HepG2 (cell line): Measurements from ENCODE around the gene RRM2. TPM values are rescaled to one million over a fixed set of nuclear protein-coding genes. Genes with fewer than 3 reads are reported as not detected.

Experiments used
- ATAC-seq: fragments of 200-7000 bp; cut with Tn5 transposase; 3 replicates; pipeline ENCODE4 v1.9.1; 2020; ENCODE audit warnings: mild to moderate bottlenecking, moderate library complexity
- BruUV-seq: library from RNA; stranded (reverse); fragments of 400-500 nt; replicated peaks from 2 replicates; lab custom pipeline; 2021; lab: Mats Ljungman, UMichigan
- CTCF ChIA-PET: fragments of 300-600 bp; formaldehyde crosslinking; extraction: SDS; loops from one replicate; lab custom pipeline; 2021; ENCODE audit warnings: low total read pairs, inconsistent platforms, low intra/inter-chr PET ratio; lab: Yijun Ruan, JAX
- POLR2A ChIA-PET: fragments of 350-600 bp; sonication (Branson Sonifier 250); formaldehyde crosslinking; loops from one replicate; lab custom pipeline; 2020; ENCODE audit warnings: antibody characterized with exemption, inconsistent platforms; lab: Yijun Ruan, JAX
- DNase-seq: peaks from one replicate; pipeline ENCODE4 v3.0.0-alpha.2; 2015; ENCODE audit warnings: low spot score
- FAIRE-seq: peaks from 3 replicates; lab custom pipeline; 2011; peaks lifted over from hg19 to GRCh38; lab: Jason Lieb, UNC
- H2AFZ ChIP-seq: one replicate; pipeline ENCODE4 v1.6.1; 2011; ENCODE audit warnings: low read length, inconsistent platforms
- H3K27ac ChIP-seq: fragments of 300-600 bp; 3 replicates; pipeline ENCODE4 v1.8.0; 2011; ENCODE audit warnings: mixed run types, mild to moderate bottlenecking, mixed read lengths, low read length, inconsistent platforms; ENCODE audit not compliant: insufficient read depth; ENCODE audit errors: extremely low read length
- H3K27me3 ChIP-seq, 2 experiments: fragments of 200-600 bp in 1 of 2; 2 replicates in 1 of 2; 3 replicates in 1 of 2; pipeline versions ENCODE4 v1.6.0 to v1.8.0; 2011; ENCODE audit warnings: low read length in 2 of 2, mild to moderate bottlenecking in 2 of 2, moderate library complexity in 2 of 2, inconsistent platforms in 1 of 2; ENCODE audit not compliant: insufficient read depth in 2 of 2, control insufficient read depth in 1 of 2
- H3K36me3 ChIP-seq, 2 experiments: fragments of 200-600 bp in 1 of 2; replicated peaks in 1 of 2; 2 replicates in 1 of 2; 3 replicates in 1 of 2; pipeline versions ENCODE4 v1.5.1 to v1.8.0; 2011; ENCODE audit warnings: low read length in 2 of 2, inconsistent platforms in 1 of 2; ENCODE audit not compliant: insufficient read depth in 2 of 2, control insufficient read depth in 1 of 2
- H3K4me1 ChIP-seq: 2 replicates; pipeline ENCODE4 v1.5.1; 2012; ENCODE audit warnings: low read length, inconsistent platforms; ENCODE audit not compliant: insufficient read depth
- H3K4me2 ChIP-seq: 2 replicates; pipeline ENCODE4 v1.6.0; 2011; ENCODE audit warnings: low read depth, low read length, inconsistent platforms
- H3K4me3 ChIP-seq, 3 experiments: fragments of 200-600 bp in 1 of 3; sonication (generic), shearing (Covaris generic) in 1 of 3; replicated peaks in 1 of 3; 2 replicates each; pipeline ENCODE4 v1.5.1; 2011 to 2016; ENCODE audit warnings: low read length in 3 of 3, inconsistent platforms in 2 of 3, low read depth in 2 of 3, mild to moderate bottlenecking in 2 of 3, control low read depth in 1 of 3, mixed read lengths in 1 of 3; ENCODE audit not compliant: insufficient read depth in 1 of 3
- H3K79me2 ChIP-seq: one replicate; pipeline ENCODE4 v1.6.1; 2011; ENCODE audit warnings: low read length, inconsistent platforms; ENCODE audit not compliant: insufficient read depth
- H3K9ac ChIP-seq: 2 replicates; pipeline ENCODE4 v1.6.0; 2011; ENCODE audit warnings: mild to moderate bottlenecking, low read depth, low read length, inconsistent platforms; ENCODE audit not compliant: insufficient read depth
- H3K9me3 ChIP-seq: 2 replicates; pipeline ENCODE4 v1.5.1; 2012; ENCODE audit warnings: mild to moderate bottlenecking, low read length
- H4K20me1 ChIP-seq: 2 replicates; pipeline ENCODE4 v1.6.0; 2011; ENCODE audit warnings: inconsistent platforms, mild to moderate bottlenecking, low read length, moderate library complexity; ENCODE audit not compliant: insufficient read depth
- CHD2 ChIP-seq: IDR thresholded peaks from 2 replicates; pipeline ENCODE4 v1.6.1; 2011; ENCODE audit warnings: low read depth, low read length, improper control_type of control experiment
- DNMT1 ChIP-seq: sonication (generic); formaldehyde crosslinking; IDR thresholded peaks from 2 replicates; pipeline ENCODE4 v1.5.1; 2020; ENCODE audit warnings: mild to moderate bottlenecking, missing genetic modification reagents
- GZF1 ChIP-seq: sonication (generic); formaldehyde crosslinking; IDR thresholded peaks from 2 replicates; pipeline ENCODE4 v1.5.1; 2020; ENCODE audit warnings: mild to moderate bottlenecking, missing genetic modification reagents
- HNF4A ChIP-seq: sonication (generic); formaldehyde crosslinking; IDR thresholded peaks from 2 replicates; pipeline ENCODE4 v1.4.0; 2020; ENCODE audit warnings: missing genetic modification reagents
- HNRNPLL ChIP-seq: fragments of 200-400 bp; formaldehyde crosslinking; IDR thresholded peaks from 2 replicates; pipeline ENCODE4 v1.6.1; 2017; ENCODE audit warnings: mild to moderate bottlenecking, low read depth, low read length; ENCODE audit not compliant: poor library complexity, severe bottlenecking
- LCORL ChIP-seq, 2 experiments: fragments of 450-650 bp in 1 of 2; sonication (generic) in 1 of 2; formaldehyde crosslinking in 1 of 2; IDR thresholded peaks; 2 replicates each; pipeline versions ENCODE4 v1.5.0 to v1.6.1; 2017 to 2020; ENCODE audit warnings: antibody characterized with exemption in 1 of 2, missing genetic modification reagents in 1 of 2
- MAZ ChIP-seq, 2 experiments: sonication (generic) in 1 of 2; formaldehyde crosslinking in 1 of 2; IDR thresholded peaks; 2 replicates each; pipeline versions ENCODE4 v1.5.0 to v1.6.1; 2012 to 2020; ENCODE audit warnings: low read depth in 2 of 2, mild to moderate bottlenecking in 2 of 2, borderline replicate concordance in 1 of 2, improper control_type of control experiment in 1 of 2, low read length in 1 of 2, missing genetic modification reagents in 1 of 2, moderate library complexity in 1 of 2
- MYNN ChIP-seq: sonication (generic); formaldehyde crosslinking; IDR thresholded peaks from 2 replicates; pipeline ENCODE4 v1.4.0; 2020; ENCODE audit warnings: mild to moderate bottlenecking, low read depth, missing genetic modification reagents
- NR2F6 ChIP-seq, 2 experiments: IDR thresholded peaks; 2 replicates each; pipeline ENCODE4 v1.6.1; 2016; ENCODE audit warnings: antibody characterized with exemption in 1 of 2, mild to moderate bottlenecking in 1 of 2
- PHF8 ChIP-seq: sonication (generic); formaldehyde crosslinking; IDR thresholded peaks from 2 replicates; pipeline ENCODE4 v1.5.0; 2020; ENCODE audit warnings: missing genetic modification reagents
- SRF ChIP-seq: IDR thresholded peaks from 2 replicates; pipeline ENCODE4 v1.6.1; 2011; ENCODE audit warnings: mild to moderate bottlenecking, low read depth, low read length, moderate library complexity
- YEATS2 ChIP-seq: sonication (generic); formaldehyde crosslinking; IDR thresholded peaks from 2 replicates; pipeline ENCODE4 v1.4.0; 2020; ENCODE audit warnings: missing genetic modification reagents, borderline replicate concordance
- ZFP90 ChIP-seq: sonication (generic); formaldehyde crosslinking; IDR thresholded peaks from 2 replicates; pipeline ENCODE4 v1.8.0; 2022; ENCODE audit warnings: missing genetic modification reagents, mild to moderate bottlenecking, inconsistent platforms, borderline replicate concordance
- ZNF496 ChIP-seq: sonication (generic); formaldehyde crosslinking; IDR thresholded peaks from 2 replicates; pipeline ENCODE4 v1.8.1; 2023; ENCODE audit warnings: mild to moderate bottlenecking, moderate library complexity, missing genetic modification reagents; ENCODE audit not compliant: insufficient replicate concordance
- WGBS: methylation state at CpG from one replicate; pipeline ENCODE4 v1.1.6; 2017; ENCODE audit warnings: low lambda C conversion rate; 5-methylcytosine and 5-hydroxymethylcytosine counted together
- in situ Hi-C: cut with HindIII; loops from 2 replicates; pipeline ENCODE4 v1.10.0; 2017; ENCODE audit warnings: low pct_unique_long_range_greater_than_20kb; ENCODE audit not compliant: extremely low pct_ligation_motif_present
- intact Hi-C: fragments of 100-400 bp; cut with micrococcal nuclease; formaldehyde crosslinking; loops from one replicate; pipeline ENCODE4 v1.10.0; 2022; ENCODE audit not compliant: unreplicated experiment
- polyA plus RNA-seq, 8 experiments: library from polyadenylated mRNA; depleted of rRNA in 3 of 8; stranded (reverse) in 7 of 8; unstranded in 1 of 8; fragments of >200 nt; fragmentation: Illumina TruSeq in 4 of 8; extraction: Trizol in 4 of 8; gene quantifications; 2 replicates each; pipeline versions ENCODE4 v1.2.1 to v1.2.3, GENCODE V29; 2011 to 2016; ENCODE audit warnings: low read depth in 4 of 8, missing spikeins in 1 of 8, mixed read lengths in 1 of 8; ENCODE audit not compliant: insufficient read depth in 1 of 8
- total RNA-seq, 5 experiments: library from RNA; depleted of rRNA; stranded (reverse); fragments of >200 nt; fragmentation: Illumina TruSeq; extraction: Trizol; gene quantifications; 2 replicates each; pipeline ENCODE4 v1.2.3, GENCODE V29; 2016; ENCODE audit warnings: low read depth in 1 of 5
- TF ChIP-seq, protein P1 (sequence below): IDR thresholded peaks from 2 replicates; pipeline ENCODE4 v1.6.1; 2016; ENCODE audit warnings: low read depth, borderline replicate concordance

Gene RRM2
- total and polyA plus RNA-seq, 2 of the 13 experiments (the other 11 are each of a cell fraction or from before 2014, with no cell fraction given): 31.3 to 150 TPM

DNA sequence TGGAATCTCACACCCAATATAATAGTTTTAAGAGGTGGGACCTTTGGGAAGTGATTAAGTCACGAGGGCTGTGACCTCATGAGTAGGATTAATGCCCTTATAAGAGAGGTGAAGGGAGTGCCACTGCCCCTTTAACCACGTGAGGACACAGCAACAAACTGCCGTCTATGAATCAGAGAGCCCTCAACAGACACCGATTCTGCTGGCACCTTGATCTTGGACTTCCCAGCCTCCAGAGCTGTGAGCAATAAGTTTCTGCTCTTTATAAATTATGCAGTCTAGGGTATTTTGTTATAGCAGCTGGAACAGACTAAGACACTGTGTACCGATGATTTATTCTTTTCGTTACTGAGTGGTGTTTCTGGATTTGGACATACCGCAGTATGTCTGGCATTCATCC, 56.2 kb downstream of the RRM2 start (continued):
- TF ChIP-seq LCORL (IDR thresholded peaks at IDR 0.05): no peak
- TF ChIP-seq LCORL (CRISPR knock-in tag; IDR thresholded peaks at IDR 0.05): no peak
- TF ChIP-seq NR2F6 (IDR thresholded peaks at IDR 0.05): no peak
- no peak for TF ChIP-seq NR2F6 (CRISPR knock-in tag; IDR thresholded peaks at IDR 0.05)
- TF ChIP-seq, protein P1, sequence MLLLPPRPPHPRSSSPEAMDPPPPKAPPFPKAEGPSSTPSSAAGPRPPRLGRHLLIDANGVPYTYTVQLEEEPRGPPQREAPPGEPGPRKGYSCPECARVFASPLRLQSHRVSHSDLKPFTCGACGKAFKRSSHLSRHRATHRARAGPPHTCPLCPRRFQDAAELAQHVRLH (CRISPR knock-in tag): no peak

DNA sequence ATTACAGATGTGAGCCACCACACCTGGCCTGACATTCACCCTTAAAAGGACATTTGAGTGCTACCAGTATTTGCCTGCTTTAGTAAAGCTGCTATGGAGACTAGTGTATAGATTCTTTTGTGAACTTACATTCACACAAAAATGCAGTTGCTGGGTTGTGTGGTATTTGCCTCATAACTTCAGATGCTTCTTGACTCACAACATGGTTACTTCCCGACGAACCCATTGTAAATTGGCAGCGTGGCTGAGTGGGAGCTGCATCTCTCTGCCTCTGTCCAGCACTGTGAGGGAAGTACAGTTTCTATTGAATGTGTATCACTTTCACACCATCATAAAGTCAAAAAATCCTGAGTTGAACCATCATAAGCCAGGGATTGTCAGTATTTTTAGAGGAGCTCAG, 56.9 kb downstream of the RRM2 start:
- ATAC-seq: no peak
- no peaks in the 10 kb centered on the region for H3K4me1 ChIP-seq
- no TSS peak for BruUV-seq
- intact Hi-C loops: no loop called here
- H3K27me3 ChIP-seq: no peaks in the 10 kb centered on the region
- POLR2A ChIA-PET: no interaction called here
- no peak overlapping the region for H2AFZ ChIP-seq
- no peak overlapping the region for H3K4me2 ChIP-seq
- in situ Hi-C loops: no loop called here
- no peak for FAIRE-seq
- H3K9me3 ChIP-seq: no peaks in the 10 kb centered on the region
- no peaks in the 10 kb centered on the region for H3K79me2 ChIP-seq
- H3K36me3 ChIP-seq: peaks cover 2 to 9% of the 10 kb centered on the region in 2 experiments; a peak in 1 of 5 replicates
- no peak overlapping the region for H3K9ac ChIP-seq
- TF ChIP-seq HNF4A (CRISPR knock-in tag) (no peak), HNRNPLL (no peak), PHF8 (CRISPR knock-in tag) (no peak), YEATS2 (CRISPR knock-in tag) (no peak), GZF1 (CRISPR knock-in tag) (no peak), CHD2 (no peak), SRF (no peak), ZNF496 (CRISPR knock-in tag) (no peak), MAZ (IDR thresholded peaks at IDR 0.05; ENCODE audit: borderline replicate concordance, low read depth, low read length) (no peak), MAZ (CRISPR knock-in tag; IDR thresholded peaks at IDR 0.05; ENCODE audit: low read depth) (no peak), ZFP90 (no peak), DNMT1 (CRISPR knock-in tag) (no peak), MYNN (CRISPR knock-in tag) (no peak)
- H3K4me3 ChIP-seq: no peak overlapping the region
- CTCF ChIA-PET: no interaction called here
- no peak overlapping the region for H3K27ac ChIP-seq
- H4K20me1 ChIP-seq: no peaks in the 10 kb centered on the region
- WGBS: 96% methylated on average over 3 of the region's 3 CpGs
- no peak for DNase-seq
